Measurements from ENCODE around the gene ARHGAP15. TPM values are rescaled to one million over a fixed set of nuclear protein-coding genes. Genes with fewer than 3 reads are reported as not detected.

The ARHGAP15 gene
- total RNA-seq, 2 donors from 2014 or later, result 0.86 TPM; not detected in 1

DNA sequence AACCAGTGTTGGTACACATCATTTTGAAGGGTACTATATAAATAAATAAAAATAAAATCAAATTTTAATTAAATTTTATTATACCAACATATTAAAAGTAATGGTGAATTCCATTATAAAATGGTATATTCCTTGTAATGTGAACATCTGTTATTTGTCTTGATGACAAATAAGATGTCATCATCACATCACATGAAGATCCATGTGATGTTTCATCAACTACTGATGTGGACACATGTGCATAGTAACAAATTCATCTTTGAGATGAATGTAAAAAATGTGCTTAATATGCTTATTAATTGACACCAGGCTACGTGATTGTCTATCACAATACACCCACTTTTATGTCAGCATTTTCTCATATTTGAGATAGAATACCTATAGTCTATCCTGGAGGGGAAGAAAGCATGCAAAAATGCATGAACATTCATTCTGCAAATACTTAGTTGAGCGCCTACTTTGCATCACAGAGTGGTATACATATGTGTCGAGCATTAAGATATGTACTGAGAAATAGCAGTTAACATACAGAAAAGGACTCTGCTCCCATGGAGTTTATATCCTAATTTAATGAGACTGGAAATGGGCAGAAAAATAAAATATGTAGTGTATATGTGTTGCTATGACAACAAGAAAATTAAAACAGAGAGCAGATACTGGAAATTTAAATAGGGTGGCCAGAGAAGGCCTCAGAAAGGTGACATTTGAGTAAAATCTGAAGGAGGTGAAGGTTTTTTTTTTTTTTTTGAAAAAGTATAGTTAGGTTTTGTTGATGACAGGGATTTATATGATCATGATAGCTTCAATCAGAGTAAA is 281.1 kb downstream of the ARHGAP15 start:
- Histone ChIP-seq H3K27me3 (ENCODE audit: control insufficient read depth, insufficient read depth, low read length, poor library complexity, severe bottlenecking) (no peaks in the 10 kb centered on the region), H3K36me3 (ENCODE audit: control insufficient read depth, insufficient read depth, low read length) (no peaks in the 10 kb centered on the region), H3K4me1 (ENCODE audit: control insufficient read depth, insufficient read depth, low read length) (no peaks in the 10 kb centered on the region), H3K9ac (ENCODE audit: extremely low read depth, low read length, poor library complexity, severe bottlenecking) (no peak overlapping the region), H3K4me3 (ENCODE audit: low read length) (no peak overlapping the region), H3K27ac (ENCODE audit: low read depth, low read length) (no peak overlapping the region), H3K9me3 (ENCODE audit: control insufficient read depth, low read length) (no peaks in the 10 kb centered on the region)
- DNase-seq, result no peak
- H3K27ac Mint-ChIP-seq, result no peak overlapping the region
- no peaks in the 10 kb centered on the region for H3K27me3 Mint-ChIP-seq (ENCODE audit: insufficient read depth)
- H3K4me3 Mint-ChIP-seq, result no peak overlapping the region
- TF ChIP-seq, protein P1, sequence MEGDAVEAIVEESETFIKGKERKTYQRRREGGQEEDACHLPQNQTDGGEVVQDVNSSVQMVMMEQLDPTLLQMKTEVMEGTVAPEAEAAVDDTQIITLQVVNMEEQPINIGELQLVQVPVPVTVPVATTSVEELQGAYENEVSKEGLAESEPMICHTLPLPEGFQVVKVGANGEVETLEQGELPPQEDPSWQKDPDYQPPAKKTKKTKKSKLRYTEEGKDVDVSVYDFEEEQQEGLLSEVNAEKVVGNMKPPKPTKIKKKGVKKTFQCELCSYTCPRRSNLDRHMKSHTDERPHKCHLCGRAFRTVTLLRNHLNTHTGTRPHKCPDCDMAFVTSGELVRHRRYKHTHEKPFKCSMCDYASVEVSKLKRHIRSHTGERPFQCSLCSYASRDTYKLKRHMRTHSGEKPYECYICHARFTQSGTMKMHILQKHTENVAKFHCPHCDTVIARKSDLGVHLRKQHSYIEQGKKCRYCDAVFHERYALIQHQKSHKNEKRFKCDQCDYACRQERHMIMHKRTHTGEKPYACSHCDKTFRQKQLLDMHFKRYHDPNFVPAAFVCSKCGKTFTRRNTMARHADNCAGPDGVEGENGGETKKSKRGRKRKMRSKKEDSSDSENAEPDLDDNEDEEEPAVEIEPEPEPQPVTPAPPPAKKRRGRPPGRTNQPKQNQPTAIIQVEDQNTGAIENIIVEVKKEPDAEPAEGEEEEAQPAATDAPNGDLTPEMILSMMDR (conservative IDR thresholded peaks at IDR 0.05), result no peak
- no peaks in the 10 kb centered on the region for H3K9me3 Mint-ChIP-seq
- H3K4me1 Mint-ChIP-seq, result no peaks in the 10 kb centered on the region
- no peaks in the 10 kb centered on the region for H3K36me3 Mint-ChIP-seq (ENCODE audit: low read depth)
- WGBS, 2 experiments (ENCODE audit: insufficient coverage in 1 of 2, insufficient read length in 1 of 2), result 93 to 96% methylated on average over 3 of the region's 3 CpGs

DNA sequence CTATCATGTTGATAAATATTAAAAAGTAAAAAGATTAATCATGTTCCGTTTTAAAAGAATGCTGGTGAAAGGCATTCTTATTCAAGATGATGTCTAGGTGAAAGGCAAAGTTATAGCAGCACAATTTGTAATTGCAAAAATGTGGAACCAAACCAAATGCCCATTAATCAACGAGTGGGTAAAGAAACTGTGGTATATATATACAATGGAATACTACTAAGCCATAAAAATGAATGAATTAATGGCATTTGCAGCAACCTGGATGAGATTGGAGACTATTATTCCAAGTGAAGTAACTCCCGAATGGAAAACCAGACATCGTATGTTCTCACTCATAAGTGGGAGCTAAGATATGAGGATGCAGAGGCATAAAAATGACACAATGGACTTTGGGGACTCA is 286.4 kb downstream of the ARHGAP15 start:
- H3K27me3 Mint-ChIP-seq (ENCODE audit: insufficient read depth), result no peaks in the 10 kb centered on the region
- WGBS, 2 experiments (ENCODE audit: insufficient coverage in 1 of 2, insufficient read length in 1 of 2), result 91 to 94% methylated on average over 2 to 4 of the region's 4 CpGs
- H3K9ac ChIP-seq (ENCODE audit: extremely low read depth, low read length, poor library complexity, severe bottlenecking), result no peak overlapping the region
- H3K36me3 Mint-ChIP-seq (ENCODE audit: low read depth), result no peaks in the 10 kb centered on the region
- no peaks in the 10 kb centered on the region for H3K9me3 Mint-ChIP-seq
- no peak overlapping the region for H3K27ac ChIP-seq (ENCODE audit: low read depth, low read length)
- no peak for DNase-seq
- H3K27ac Mint-ChIP-seq, result no peak overlapping the region
- no peaks in the 10 kb centered on the region for H3K9me3 ChIP-seq (ENCODE audit: control insufficient read depth, low read length)
- H3K27me3 ChIP-seq (ENCODE audit: control insufficient read depth, insufficient read depth, low read length, poor library complexity, severe bottlenecking), result no peaks in the 10 kb centered on the region
- peaks cover 3% of the 10 kb centered on the region for H3K4me1 Mint-ChIP-seq
- H3K36me3 ChIP-seq (ENCODE audit: control insufficient read depth, insufficient read depth, low read length), result no peaks in the 10 kb centered on the region
- no peaks in the 10 kb centered on the region for H3K4me1 ChIP-seq (ENCODE audit: control insufficient read depth, insufficient read depth, low read length)
- no peak overlapping the region for H3K4me3 Mint-ChIP-seq
- H3K4me3 ChIP-seq (ENCODE audit: low read length), result no peak overlapping the region
- TF ChIP-seq, protein P1 (conservative IDR thresholded peaks at IDR 0.05), result no peak

DNA sequence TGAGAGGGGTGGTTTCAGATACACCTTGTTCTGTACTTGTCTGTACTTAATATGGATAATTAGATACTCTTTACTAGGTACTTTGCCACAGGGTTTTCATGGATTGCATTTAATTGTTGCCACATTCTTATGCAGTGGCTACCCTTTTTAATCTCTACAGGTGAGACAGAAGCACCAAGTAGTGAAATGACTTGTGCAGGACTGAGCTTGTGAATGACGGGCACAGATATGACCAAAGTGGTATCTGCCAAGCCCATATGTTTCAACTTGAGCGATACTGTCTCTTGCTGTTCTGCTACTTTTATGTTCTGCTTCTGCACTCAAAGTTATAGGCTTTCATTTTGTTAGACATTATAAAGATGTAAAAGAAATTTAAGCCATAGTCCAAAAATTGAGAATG is 288.2 kb downstream of the ARHGAP15 start:
- H3K9ac ChIP-seq (ENCODE audit: extremely low read depth, low read length, poor library complexity, severe bottlenecking), result no peak overlapping the region
- peaks cover 3% of the 10 kb centered on the region for H3K4me1 Mint-ChIP-seq
- H3K4me3 Mint-ChIP-seq, result no peak overlapping the region
- H3K4me1 ChIP-seq (ENCODE audit: control insufficient read depth, insufficient read depth, low read length), result no peaks in the 10 kb centered on the region
- no peaks in the 10 kb centered on the region for H3K27me3 Mint-ChIP-seq (ENCODE audit: insufficient read depth)
- H3K9me3 ChIP-seq (ENCODE audit: control insufficient read depth, low read length), result no peaks in the 10 kb centered on the region
- no peaks in the 10 kb centered on the region for H3K27me3 ChIP-seq (ENCODE audit: control insufficient read depth, insufficient read depth, low read length, poor library complexity, severe bottlenecking)
- TF ChIP-seq, protein P1 (conservative IDR thresholded peaks at IDR 0.05), result no peak
- H3K36me3 ChIP-seq (ENCODE audit: control insufficient read depth, insufficient read depth, low read length), result no peaks in the 10 kb centered on the region
- no peaks in the 10 kb centered on the region for H3K36me3 Mint-ChIP-seq (ENCODE audit: low read depth)
- WGBS, 2 experiments (ENCODE audit: insufficient coverage in 1 of 2, insufficient read length in 1 of 2), result 94 to 96% methylated on average over 2 of the region's 2 CpGs
- H3K4me3 ChIP-seq (ENCODE audit: low read length), result no peak overlapping the region
- H3K27ac ChIP-seq (ENCODE audit: low read depth, low read length), result no peak overlapping the region
- no peak overlapping the region for H3K27ac Mint-ChIP-seq
- no peak for DNase-seq
- no peaks in the 10 kb centered on the region for H3K9me3 Mint-ChIP-seq
